B cell (primary cell): ENCODE measurements around the gene TTF2.

Experiments used
- CTCF ChIP-seq: fragments of 200-600 bp; IDR thresholded peaks from one replicate; pipeline ENCODE4 v1.8.0; 2022; ENCODE audit warnings: antibody characterized with exemption, mild to moderate bottlenecking
- EZH2 ChIP-seq: IDR thresholded peaks from 2 replicates; pipeline ENCODE4 v1.6.1; 2012; ENCODE audit warnings: borderline replicate concordance, low read depth, mild to moderate bottlenecking, moderate library complexity, low read length; ENCODE audit not compliant: insufficient read depth, poor library complexity, severe bottlenecking

- TF ChIP-seq CTCF, result no peak
- no peak for TF ChIP-seq EZH2
Observed at GRCh38 chr1:117051224-117052064, 8.7 kb upstream of the TTF2 start.
